Nephron (organoid): ENCODE data around the gene SND1.
A peak's percentile ranks its signal among the peaks of the same experiment; 100 is the strongest.

Experiments used
- H3K27ac Mint-ChIP-seq, 3 experiments: 2 replicates each; pipeline ENCODE4 v1.8.0; 2020; ENCODE audit warnings: mixed read lengths in 3 of 3, mild to moderate bottlenecking in 2 of 3, moderate library complexity in 1 of 3
- H3K27me3 Mint-ChIP-seq: 2 replicates; pipeline ENCODE4 v1.8.0; 2021; ENCODE audit warnings: low read depth, mild to moderate bottlenecking, moderate library complexity, mixed read lengths
- H3K36me3 Mint-ChIP-seq: 2 replicates; pipeline ENCODE4 v1.8.0; 2020; ENCODE audit warnings: low read depth, mixed read lengths
- H3K4me1 Mint-ChIP-seq: 2 replicates; pipeline ENCODE4 v1.8.0; 2020; ENCODE audit warnings: mixed read lengths
- H3K4me3 Mint-ChIP-seq, 3 experiments: 2 replicates each; pipeline ENCODE4 v1.8.0; 2020; ENCODE audit warnings: mild to moderate bottlenecking in 3 of 3, mixed read lengths in 3 of 3, moderate library complexity in 2 of 3
- H3K9me3 Mint-ChIP-seq: 2 replicates; pipeline ENCODE4 v1.8.0; 2020; ENCODE audit warnings: mixed read lengths
- TF ChIP-seq, protein P1 (sequence below), 3 experiments: fragments of 200-600 bp; sonication (generic); IDR thresholded peaks; one replicate each; pipeline ENCODE4 v1.5.0; 2021; ENCODE audit warnings: antibody characterized with exemption in 3 of 3; ENCODE audit not compliant: unreplicated experiment in 3 of 3

Gene SND1

GRCh38 chr7:128034825-128035224 lies 382.8 kb downstream of the SND1 start:
- TF ChIP-seq, protein P1, sequence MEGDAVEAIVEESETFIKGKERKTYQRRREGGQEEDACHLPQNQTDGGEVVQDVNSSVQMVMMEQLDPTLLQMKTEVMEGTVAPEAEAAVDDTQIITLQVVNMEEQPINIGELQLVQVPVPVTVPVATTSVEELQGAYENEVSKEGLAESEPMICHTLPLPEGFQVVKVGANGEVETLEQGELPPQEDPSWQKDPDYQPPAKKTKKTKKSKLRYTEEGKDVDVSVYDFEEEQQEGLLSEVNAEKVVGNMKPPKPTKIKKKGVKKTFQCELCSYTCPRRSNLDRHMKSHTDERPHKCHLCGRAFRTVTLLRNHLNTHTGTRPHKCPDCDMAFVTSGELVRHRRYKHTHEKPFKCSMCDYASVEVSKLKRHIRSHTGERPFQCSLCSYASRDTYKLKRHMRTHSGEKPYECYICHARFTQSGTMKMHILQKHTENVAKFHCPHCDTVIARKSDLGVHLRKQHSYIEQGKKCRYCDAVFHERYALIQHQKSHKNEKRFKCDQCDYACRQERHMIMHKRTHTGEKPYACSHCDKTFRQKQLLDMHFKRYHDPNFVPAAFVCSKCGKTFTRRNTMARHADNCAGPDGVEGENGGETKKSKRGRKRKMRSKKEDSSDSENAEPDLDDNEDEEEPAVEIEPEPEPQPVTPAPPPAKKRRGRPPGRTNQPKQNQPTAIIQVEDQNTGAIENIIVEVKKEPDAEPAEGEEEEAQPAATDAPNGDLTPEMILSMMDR (IDR thresholded peaks at IDR 0.05; ENCODE audit: unreplicated experiment in 3 of 3), result no peak
- peaks cover 28% of the 10 kb centered on the region for H3K27me3 Mint-ChIP-seq
- no peak overlapping the region for H3K4me3 Mint-ChIP-seq
- peaks cover 6% of the 10 kb centered on the region for H3K4me1 Mint-ChIP-seq
- no peaks in the 10 kb centered on the region for H3K36me3 Mint-ChIP-seq
- no peak overlapping the region for H3K27ac Mint-ChIP-seq
- H3K9me3 Mint-ChIP-seq, result no peaks in the 10 kb centered on the region

DNA sequence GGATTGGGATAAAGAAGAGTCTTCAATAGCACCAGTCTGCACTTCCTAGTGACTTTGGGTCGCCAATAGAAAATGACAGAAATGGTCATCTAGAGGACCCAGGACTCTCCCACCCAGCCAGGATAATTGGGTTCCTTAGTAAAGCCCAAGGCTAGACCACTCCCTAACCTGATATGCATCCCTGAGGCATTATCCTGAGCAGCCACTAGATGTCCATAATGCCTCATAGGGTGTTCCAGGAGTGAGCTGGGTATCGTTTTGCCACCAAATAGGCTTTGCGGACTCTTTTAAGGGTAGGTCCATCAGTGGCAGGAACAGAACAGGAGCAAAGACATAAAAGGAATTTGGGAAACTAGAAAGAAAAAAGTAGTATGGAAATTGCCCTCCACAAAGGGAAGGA lies 383.7 kb downstream of the SND1 start:
- Mint-ChIP-seq H3K36me3 (no peaks in the 10 kb centered on the region), H3K27me3 (peaks cover 20% of the 10 kb centered on the region), H3K9me3 (no peaks in the 10 kb centered on the region), H3K4me1 (peaks cover 6% of the 10 kb centered on the region), H3K27ac (no peak overlapping the region), H3K4me3 (no peak overlapping the region)
- TF ChIP-seq, protein P1 (IDR thresholded peaks at IDR 0.05; ENCODE audit: unreplicated experiment in 3 of 3), result peak; percentile 39 to 56 (median 54)

DNA sequence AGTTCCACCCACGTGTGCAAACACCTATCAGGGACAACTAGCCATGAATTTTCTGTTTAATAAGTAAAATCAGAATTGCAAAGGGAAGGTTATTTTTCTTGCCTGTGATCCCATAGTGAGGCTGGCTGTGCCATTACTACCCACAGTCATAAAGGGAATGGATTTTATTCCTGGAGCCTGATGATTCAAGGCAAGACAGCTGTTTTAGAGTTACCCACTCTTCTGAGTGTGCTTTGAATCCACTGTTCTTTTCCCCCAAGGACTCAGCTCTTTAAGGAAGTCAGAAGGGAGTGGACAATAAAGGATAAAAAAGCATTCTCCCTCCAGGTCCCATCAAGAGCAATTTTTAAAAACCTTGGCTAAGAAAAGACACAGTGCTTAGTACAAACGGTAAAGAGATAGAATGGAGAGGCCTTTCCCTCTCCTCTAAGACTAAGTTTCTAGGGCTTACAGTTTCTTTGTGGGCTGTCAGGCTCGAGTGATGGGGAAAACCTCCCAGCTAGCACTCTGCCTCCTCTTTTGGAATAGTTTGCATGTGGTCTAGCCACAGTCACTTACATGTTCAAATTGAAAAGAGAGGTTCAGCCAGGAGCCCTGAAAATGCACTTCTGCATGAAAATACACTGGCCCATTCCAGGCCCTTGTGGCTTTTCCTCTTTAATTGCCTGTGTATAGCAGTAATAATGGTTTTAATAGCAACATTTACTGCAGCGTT lies 384.4 kb downstream of the SND1 start:
- no peaks in the 10 kb centered on the region for H3K9me3 Mint-ChIP-seq
- H3K4me3 Mint-ChIP-seq, result no peak overlapping the region
- no peaks in the 10 kb centered on the region for H3K36me3 Mint-ChIP-seq
- H3K27me3 Mint-ChIP-seq, result peaks cover 19% of the 10 kb centered on the region
- H3K27ac Mint-ChIP-seq, result no peak overlapping the region
- TF ChIP-seq, protein P1 (IDR thresholded peaks at IDR 0.05; ENCODE audit: unreplicated experiment in 3 of 3), result no peak
- peaks cover 6% of the 10 kb centered on the region for H3K4me1 Mint-ChIP-seq

- Mint-ChIP-seq H3K27ac (no peak overlapping the region), H3K4me3 (no peak overlapping the region), H3K4me1 (peaks cover 6% of the 10 kb centered on the region), H3K27me3 (peaks cover 19% of the 10 kb centered on the region), H3K36me3 (no peaks in the 10 kb centered on the region), H3K9me3 (no peaks in the 10 kb centered on the region)
- TF ChIP-seq, protein P1 (IDR thresholded peaks at IDR 0.05; ENCODE audit: unreplicated experiment in 3 of 3), result peak in 1 of 3 experiments; percentile 11
Measured at GRCh38 chr7:128037081-128037480, 385.1 kb downstream of the SND1 start.

DNA sequence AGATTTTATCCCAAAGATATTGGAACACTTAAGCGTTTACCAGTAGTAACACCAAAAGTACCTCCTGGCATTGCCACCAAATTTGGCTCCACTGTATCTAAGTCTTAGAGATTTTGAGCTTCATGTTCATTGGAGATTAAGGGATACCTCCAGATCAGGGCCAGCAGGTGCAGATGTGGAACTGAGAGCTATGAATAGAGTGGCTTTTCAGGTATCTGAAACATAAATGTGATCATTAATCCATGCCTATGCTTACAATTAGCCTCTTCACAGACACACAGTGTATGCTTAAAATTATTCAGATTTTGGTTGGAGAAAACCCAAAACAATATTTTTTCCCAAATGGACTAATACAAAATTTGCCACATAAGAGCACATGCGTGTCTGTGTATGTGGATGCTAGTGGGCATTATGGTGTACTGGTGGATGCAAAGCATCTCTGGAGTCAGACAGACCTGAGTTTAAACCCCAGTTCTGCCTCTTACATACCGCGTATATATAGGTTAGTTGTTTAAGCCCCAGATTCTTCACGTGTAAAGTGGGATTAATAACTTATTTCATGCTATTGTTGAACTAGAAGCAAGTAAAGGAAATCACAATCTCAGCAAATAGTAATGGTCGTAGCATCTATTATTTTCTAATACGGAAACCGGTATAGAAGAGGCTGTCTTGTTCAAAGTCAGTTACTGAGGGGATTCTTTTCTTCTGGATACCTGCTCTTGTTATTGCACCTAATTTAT lies 386.1 kb downstream of the SND1 start:
- H3K9me3 Mint-ChIP-seq, result no peaks in the 10 kb centered on the region
- peaks cover 15% of the 10 kb centered on the region for H3K27me3 Mint-ChIP-seq
- H3K4me1 Mint-ChIP-seq, result peaks cover 6% of the 10 kb centered on the region
- H3K4me3 Mint-ChIP-seq, result no peak overlapping the region
- no peak overlapping the region for H3K27ac Mint-ChIP-seq
- H3K36me3 Mint-ChIP-seq, result no peaks in the 10 kb centered on the region
- TF ChIP-seq, protein P1 (IDR thresholded peaks at IDR 0.05; ENCODE audit: unreplicated experiment in 3 of 3), result no peak
